Osteoblast (primary cell): Measurements from ENCODE around the gene VAMP8. TPM values are rescaled to one million over a fixed set of nuclear protein-coding genes. Genes with fewer than 3 reads are reported as not detected.

Source experiments
- DNase-seq: peaks from one replicate; pipeline ENCODE4 v3.0.0; 2011; ENCODE audit warnings: low spot score, mixed read lengths; ENCODE audit not compliant: insufficient read length; ENCODE audit errors: missing footprints
- H2AFZ ChIP-seq: 2 replicates; pipeline ENCODE4 v1.6.0; 2011; ENCODE audit warnings: mild to moderate bottlenecking, low read length
- H3K27ac ChIP-seq: 2 replicates; pipeline ENCODE4 v1.5.1; 2011; ENCODE audit warnings: mild to moderate bottlenecking, low read depth, low read length, moderate library complexity
- H3K27me3 ChIP-seq: 2 replicates; pipeline ENCODE4 v1.6.0; 2012; ENCODE audit warnings: mild to moderate bottlenecking, control low read depth, inconsistent platforms, low read length, moderate library complexity; ENCODE audit not compliant: insufficient read depth
- H3K36me3 ChIP-seq: 2 replicates; pipeline ENCODE4 v1.5.1; 2011; ENCODE audit warnings: mild to moderate bottlenecking, low read length, control low read depth, moderate library complexity; ENCODE audit not compliant: insufficient read depth
- H3K4me1 ChIP-seq: 2 replicates; pipeline ENCODE4 v1.5.1; 2011; ENCODE audit warnings: mild to moderate bottlenecking, low read length, control low read depth, moderate library complexity; ENCODE audit not compliant: insufficient read depth
- H3K4me2 ChIP-seq: 2 replicates; pipeline ENCODE4 v1.6.0; 2011; ENCODE audit warnings: mild to moderate bottlenecking, low read length; ENCODE audit not compliant: insufficient read depth
- H3K4me3 ChIP-seq: fragments of 200-600 bp; sonication (generic); 3 replicates; pipeline ENCODE4 v1.5.1; 2012; ENCODE audit warnings: mild to moderate bottlenecking, low read length, inconsistent platforms; ENCODE audit not compliant: insufficient read depth
- H3K79me2 ChIP-seq: 2 replicates; pipeline ENCODE4 v1.6.0; 2012; ENCODE audit warnings: mild to moderate bottlenecking, low read length, control low read depth, inconsistent platforms; ENCODE audit not compliant: insufficient read depth
- H3K9me3 ChIP-seq: 2 replicates; pipeline ENCODE4 v1.5.1; 2011; ENCODE audit warnings: low read depth, low read length, control low read depth
- H4K20me1 ChIP-seq: 2 replicates; pipeline ENCODE4 v1.6.0; 2012; ENCODE audit warnings: mild to moderate bottlenecking, low read length, control low read depth; ENCODE audit not compliant: insufficient read depth
- total RNA-seq: library from RNA; depleted of rRNA; stranded (reverse); fragments of >200 nt; gene quantifications from 2 replicates; pipeline ENCODE4 v1.2.3, GENCODE V29; 2012
- TF ChIP-seq, protein P1 (sequence below): IDR thresholded peaks from 2 replicates; pipeline ENCODE4 v1.5.1; 2011; ENCODE audit warnings: mild to moderate bottlenecking, low read depth, low read length, moderate library complexity; ENCODE audit errors: extremely low read depth

The VAMP8 gene
- total RNA-seq, 1 donor, result 2.5 TPM

- Histone ChIP-seq H3K27me3 (no peaks in the 10 kb centered on the region), H3K27ac (peak overlapping the region; percentile 99), H4K20me1 (peaks cover 32% of the 10 kb centered on the region), H3K9me3 (no peaks in the 10 kb centered on the region), H3K4me3 (peak overlapping the region; percentile 83), H3K4me1 (peaks cover 33% of the 10 kb centered on the region), H3K79me2 (peaks cover 62% of the 10 kb centered on the region), H3K4me2 (peak overlapping the region; percentile 82), H3K36me3 (peaks cover 23% of the 10 kb centered on the region), H2AFZ (peak overlapping the region; percentile 88)
- TF ChIP-seq, protein P1, sequence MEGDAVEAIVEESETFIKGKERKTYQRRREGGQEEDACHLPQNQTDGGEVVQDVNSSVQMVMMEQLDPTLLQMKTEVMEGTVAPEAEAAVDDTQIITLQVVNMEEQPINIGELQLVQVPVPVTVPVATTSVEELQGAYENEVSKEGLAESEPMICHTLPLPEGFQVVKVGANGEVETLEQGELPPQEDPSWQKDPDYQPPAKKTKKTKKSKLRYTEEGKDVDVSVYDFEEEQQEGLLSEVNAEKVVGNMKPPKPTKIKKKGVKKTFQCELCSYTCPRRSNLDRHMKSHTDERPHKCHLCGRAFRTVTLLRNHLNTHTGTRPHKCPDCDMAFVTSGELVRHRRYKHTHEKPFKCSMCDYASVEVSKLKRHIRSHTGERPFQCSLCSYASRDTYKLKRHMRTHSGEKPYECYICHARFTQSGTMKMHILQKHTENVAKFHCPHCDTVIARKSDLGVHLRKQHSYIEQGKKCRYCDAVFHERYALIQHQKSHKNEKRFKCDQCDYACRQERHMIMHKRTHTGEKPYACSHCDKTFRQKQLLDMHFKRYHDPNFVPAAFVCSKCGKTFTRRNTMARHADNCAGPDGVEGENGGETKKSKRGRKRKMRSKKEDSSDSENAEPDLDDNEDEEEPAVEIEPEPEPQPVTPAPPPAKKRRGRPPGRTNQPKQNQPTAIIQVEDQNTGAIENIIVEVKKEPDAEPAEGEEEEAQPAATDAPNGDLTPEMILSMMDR, result no peak
- peak; percentile 86 for DNase-seq
These were observed 39.5 kb upstream of the VAMP8 start for GRCh38 chr2:85537600-85538506.

DNA sequence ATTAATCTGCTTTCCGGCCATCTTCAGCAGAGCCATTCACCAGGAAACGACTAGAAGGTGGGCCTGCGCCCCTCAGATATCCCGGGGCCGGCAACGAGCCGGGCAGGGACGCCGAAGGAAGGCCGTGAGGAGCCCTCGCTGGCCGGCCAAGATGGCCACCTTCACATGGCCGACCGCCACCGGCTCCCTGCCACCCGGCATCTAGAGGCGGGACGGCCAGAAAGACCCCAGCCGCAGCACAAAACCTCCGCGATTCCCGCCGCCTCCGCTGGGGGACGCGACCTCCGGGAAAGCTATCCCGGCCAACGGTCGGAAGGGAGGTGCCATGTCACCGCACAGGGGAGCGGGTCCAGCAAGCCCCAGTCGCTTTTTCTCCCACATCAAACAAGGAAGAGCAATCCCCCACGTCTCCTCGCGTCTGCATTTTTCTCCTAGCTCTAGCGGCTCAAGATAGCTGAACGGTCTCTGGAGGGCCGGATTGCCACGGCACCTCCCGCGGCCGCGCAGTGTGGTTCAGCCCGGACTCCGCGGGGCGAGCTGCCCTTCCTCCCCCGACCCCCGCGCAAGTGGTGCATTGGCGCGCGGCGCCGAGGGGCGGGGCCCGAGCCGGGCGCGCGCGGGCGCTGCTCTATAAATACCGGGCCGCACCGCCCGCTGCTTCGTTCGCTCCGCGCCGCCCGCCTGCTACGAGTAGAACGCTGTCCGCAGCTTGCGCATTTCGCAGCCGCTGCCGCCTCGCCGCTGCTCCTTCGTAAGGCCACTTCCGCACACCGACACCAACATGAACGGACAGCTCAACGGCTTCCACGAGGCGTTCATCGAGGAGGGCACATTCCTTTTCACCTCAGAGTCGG, 38.7 kb upstream of the VAMP8 start, which contains the start of gene MAT2A:
Gene MAT2A (plus strand): TSS at position 662 of the 854 bp plus-strand sequence. CDS start 120 bp downstream, at position 782.
- peaks cover 33% of the 10 kb centered on the region for H3K4me1 ChIP-seq
- no peaks in the 10 kb centered on the region for H3K9me3 ChIP-seq
- peak within 1 kb of the TSS; percentile 88 for H2AFZ ChIP-seq
- H3K27ac ChIP-seq, result peak within 1 kb of the TSS; percentile 99
- TF ChIP-seq, protein P1, result peak; percentile 54
- H3K36me3 ChIP-seq, result peaks cover 31% of the 10 kb centered on the region
- H3K27me3 ChIP-seq, result no peaks in the 10 kb centered on the region
- H4K20me1 ChIP-seq, result peaks cover 37% of the 10 kb centered on the region
- H3K4me2 ChIP-seq, result peak within 1 kb of the TSS; percentile 82
- H3K79me2 ChIP-seq, result peaks cover 66% of the 10 kb centered on the region
- H3K4me3 ChIP-seq, result peak within 1 kb of the TSS; percentile 83
- peak; percentile 97 for DNase-seq

DNA sequence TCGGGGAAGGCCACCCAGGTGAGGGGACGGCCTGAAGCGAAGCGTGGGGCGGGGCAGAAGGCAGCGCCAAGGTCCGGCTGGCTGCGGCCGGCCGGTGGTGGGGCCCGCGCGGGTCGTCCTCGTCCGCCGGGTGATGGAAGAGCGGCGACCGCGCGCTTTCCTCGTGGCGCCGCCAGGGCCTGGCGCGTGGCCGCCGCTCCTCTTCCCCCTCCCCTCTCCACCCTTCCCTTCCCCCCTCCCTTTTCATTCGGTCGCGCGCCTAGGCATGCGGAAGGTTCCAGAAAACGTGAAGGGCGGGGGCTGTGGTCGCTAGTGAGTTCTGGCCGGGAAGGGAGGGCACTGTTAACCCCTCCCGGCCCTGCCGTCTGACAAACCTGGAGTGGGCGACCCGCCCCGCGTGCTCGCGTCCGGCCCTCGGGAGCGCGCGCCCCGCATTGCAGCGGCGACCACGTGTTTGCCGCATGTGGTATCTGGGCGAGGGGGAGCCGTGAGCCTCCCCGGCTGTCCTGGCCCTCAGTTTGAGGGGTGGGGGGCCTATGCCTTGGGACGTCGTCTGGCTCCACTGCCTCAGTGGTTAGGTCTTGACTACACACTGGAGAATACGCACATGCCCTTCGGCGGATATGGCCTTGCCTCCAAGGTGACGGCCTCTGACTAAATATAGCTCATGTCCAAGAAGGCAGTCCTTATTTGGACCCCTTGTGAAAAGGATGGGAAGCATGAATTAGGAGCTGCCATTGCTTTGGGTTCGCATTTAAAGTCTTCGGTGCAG, 37.8 kb upstream of the VAMP8 start:
- peak; percentile 82 for DNase-seq
- peaks cover 66% of the 10 kb centered on the region for H3K79me2 ChIP-seq
- H3K27ac ChIP-seq, result peak overlapping the region; percentile 99
- H3K27me3 ChIP-seq, result no peaks in the 10 kb centered on the region
- H2AFZ ChIP-seq, result no peak overlapping the region
- H3K4me3 ChIP-seq, result peak overlapping the region; percentile 83
- H4K20me1 ChIP-seq, result peaks cover 37% of the 10 kb centered on the region
- TF ChIP-seq, protein P1, result no peak
- H3K4me2 ChIP-seq, result peak overlapping the region; percentile 82
- H3K4me1 ChIP-seq, result peaks cover 33% of the 10 kb centered on the region
- peaks cover 39% of the 10 kb centered on the region for H3K36me3 ChIP-seq
- no peaks in the 10 kb centered on the region for H3K9me3 ChIP-seq
